Esophagus squamous epithelium (tissue), 5 donors: ENCODE measurements around the gene COL23A1. TPM values are rescaled to one million over a fixed set of nuclear protein-coding genes. Genes with fewer than 3 reads are reported as not detected.

Experiments used
- DNase-seq: peaks from one replicate; lab custom pipeline; 2025; lab: John Stamatoyannopoulos, UW
- H3K27ac ChIP-seq, 4 donors: fragments of 200-600 bp; sonication (generic); one replicate each; pipeline ENCODE4 v1.5.1; 2016 to 2019; ENCODE audit warnings: mild to moderate bottlenecking in 1 of 4
- H3K27me3 ChIP-seq, 4 donors: fragments of 200-600 bp; sonication (generic); 1 replicate in 3 of 4; 2 replicates in 1 of 4; pipeline versions ENCODE4 v1.5.1 to v1.6.0; 2017 to 2021; ENCODE audit warnings: antibody characterized with exemption in 1 of 4
- H3K36me3 ChIP-seq, 3 donors: fragments of 200-600 bp; sonication (generic); one replicate each; pipeline ENCODE4 v1.5.1; 2016 to 2019
- H3K4me1 ChIP-seq, 3 donors: fragments of 200-600 bp; sonication (generic); one replicate each; pipeline ENCODE4 v1.5.1; 2017 to 2019
- H3K4me3 ChIP-seq, 4 donors: fragments of 200-600 bp; sonication (generic); 1 replicate in 3 of 4; 2 replicates in 1 of 4; pipeline ENCODE4 v1.5.1; 2016 to 2019; ENCODE audit warnings: mild to moderate bottlenecking in 2 of 4, moderate library complexity in 1 of 4
- H3K9me3 ChIP-seq, 3 donors: fragments of 200-600 bp; sonication (generic); one replicate each; pipeline ENCODE4 v1.5.1; 2016 to 2019
- CTCF ChIP-seq, 6 experiments: fragments of 450-650 bp in 4 of 6; fragments of 200-600 bp in 2 of 6; sonication (generic) in 2 of 6; IDR thresholded peaks; one replicate each; pipeline ENCODE4 v1.5.1; 2016 to 2019; ENCODE audit warnings: antibody characterized with exemption in 6 of 6, mild to moderate bottlenecking in 4 of 6, moderate library complexity in 4 of 6
- POLR2A ChIP-seq, 4 donors: fragments of 450-650 bp; IDR thresholded peaks; one replicate each; pipeline ENCODE4 v1.6.1; 2017; ENCODE audit warnings: antibody characterized with exemption in 4 of 4, mild to moderate bottlenecking in 4 of 4, moderate library complexity in 3 of 4
- WGBS, 2 donors: methylation state at CpG; one replicate each; pipeline ENCODE4 v1.1.5; 2018; 5-methylcytosine and 5-hydroxymethylcytosine counted together
- intact Hi-C: fragments of 100-400 bp; cut with DNase I; formaldehyde crosslinking; loops from one replicate; pipeline ENCODE4 v1.15.0; 2022
- total RNA-seq, 4 donors: library from RNA; depleted of rRNA; stranded (reverse); fragments of >200 nt; gene quantifications; one replicate each; pipeline ENCODE4 v1.1.0, GENCODE V29; 2016
- donor health status: DM: yes; HTN: yes; CAD: no.

COL23A1 gene
- total RNA-seq, 4 donors from 2014 or later, result 0.41 to 1.5 (median 0.44) TPM; not detected in 1

- Histone ChIP-seq H3K36me3 (no peaks in the 10 kb centered on the region), H3K27me3 (peaks cover 0 to 23% (median 0%) of the 10 kb centered on the region in 4 donors), H3K9me3 (no peaks in the 10 kb centered on the region), H3K4me3 (no peak overlapping the region), H3K27ac (no peak overlapping the region), H3K4me1 (peaks cover 0 to 13% (median 0%) of the 10 kb centered on the region in 3 donors)
- intact Hi-C loops, result no loop called here
- no peak for TF ChIP-seq CTCF (IDR thresholded peaks at IDR 0.05)
- TF ChIP-seq POLR2A (IDR thresholded peaks at IDR 0.05), result no peak
- no peak for DNase-seq
- 91 to 98% methylated on average over 4 to 7 of the region's 9 CpGs for WGBS, 2 donors
Observed at GRCh38 chr5:178340637-178341036, 249.6 kb downstream of the COL23A1 start.

DNA sequence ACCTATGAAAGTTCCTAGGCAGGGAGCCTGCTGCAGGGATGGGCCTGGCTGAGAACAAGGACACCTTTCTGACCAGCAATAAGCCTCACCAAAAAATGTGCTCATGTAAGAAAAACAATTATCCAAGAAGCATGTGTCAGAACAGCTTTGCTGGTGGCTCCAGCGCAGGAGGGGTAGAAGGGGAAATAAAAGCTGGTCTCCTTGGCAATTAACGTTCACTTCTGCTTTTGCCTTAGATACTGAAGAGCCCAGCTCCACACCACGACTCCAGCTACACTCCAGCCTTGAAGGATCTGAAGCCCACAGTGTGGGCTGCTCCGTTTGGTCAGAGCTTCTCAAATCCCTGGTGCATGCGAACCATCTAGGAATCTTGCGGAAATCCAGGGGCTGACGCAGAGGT lies 250.0 kb downstream of the COL23A1 start:
- TF ChIP-seq CTCF (IDR thresholded peaks at IDR 0.05) (no peak), POLR2A (IDR thresholded peaks at IDR 0.05) (no peak)
- no peaks in the 10 kb centered on the region for H3K9me3 ChIP-seq
- no peak for DNase-seq
- peaks cover 0 to 18% (median 0%) of the 10 kb centered on the region in 3 donors for H3K4me1 ChIP-seq
- 86 to 94% methylated on average over 4 to 6 of the region's 7 CpGs for WGBS, 2 donors
- no peaks in the 10 kb centered on the region for H3K36me3 ChIP-seq
- H3K4me3 ChIP-seq, result no peak overlapping the region
- peaks cover 0 to 23% (median 0%) of the 10 kb centered on the region in 4 donors for H3K27me3 ChIP-seq
- intact Hi-C loops, result no loop called here
- no peak overlapping the region for H3K27ac ChIP-seq

GRCh38 chr5:178339272-178339671 lies 250.9 kb downstream of the COL23A1 start:
- no peak overlapping the region for H3K27ac ChIP-seq
- H3K4me1 ChIP-seq, result peaks cover 0 to 19% (median 0%) of the 10 kb centered on the region in 3 donors
- WGBS, 2 donors, result 57% methylated on average over 2 of the region's 4 CpGs; no CpG with 5 or more reads in 1 of the 2 donors
- H3K36me3 ChIP-seq, result no peaks in the 10 kb centered on the region
- no peaks in the 10 kb centered on the region for H3K9me3 ChIP-seq
- peaks cover 0 to 23% (median 0%) of the 10 kb centered on the region in 4 donors for H3K27me3 ChIP-seq
- intact Hi-C loops, result no loop called here
- no peak for DNase-seq
- H3K4me3 ChIP-seq, result no peak overlapping the region
- TF ChIP-seq POLR2A (IDR thresholded peaks at IDR 0.05) (no peak), CTCF (IDR thresholded peaks at IDR 0.05) (no peak)

- peaks cover 0 to 19% (median 0%) of the 10 kb centered on the region in 3 donors for H3K4me1 ChIP-seq
- 29 to 33% methylated on average over 1 to 2 of the region's 2 CpGs for WGBS, 2 donors
- intact Hi-C loops, result no loop called here
- H3K36me3 ChIP-seq, result no peaks in the 10 kb centered on the region
- peaks cover 0 to 25% (median 0%) of the 10 kb centered on the region in 4 donors for H3K27me3 ChIP-seq
- TF ChIP-seq CTCF (IDR thresholded peaks at IDR 0.05) (no peak), POLR2A (IDR thresholded peaks at IDR 0.05) (no peak)
- no peak overlapping the region for H3K4me3 ChIP-seq
- no peaks in the 10 kb centered on the region for H3K9me3 ChIP-seq
- no peak for DNase-seq
- H3K27ac ChIP-seq, result no peak overlapping the region
Observed at GRCh38 chr5:178338750-178339144, 251.4 kb downstream of the COL23A1 start.

- no peak for DNase-seq
- Histone ChIP-seq H3K9me3 (no peaks in the 10 kb centered on the region), H3K27ac (no peak overlapping the region), H3K36me3 (no peaks in the 10 kb centered on the region), H3K4me1 (peaks cover 0 to 19% (median 0%) of the 10 kb centered on the region in 3 donors), H3K4me3 (no peak overlapping the region), H3K27me3 (peaks cover 0 to 28% (median 0%) of the 10 kb centered on the region in 4 donors)
- no peak for TF ChIP-seq CTCF (IDR thresholded peaks at IDR 0.05)
- TF ChIP-seq POLR2A (IDR thresholded peaks at IDR 0.05), result no peak
- WGBS, 2 donors, result 50 to 67% methylated on average over 2 to 3 of the region's 11 CpGs
- intact Hi-C loops, result no loop called here
Observed at GRCh38 chr5:178338126-178338749, 252.0 kb downstream of the COL23A1 start.
